PC-9 (cell line): ENCODE results near the gene RARB. TPM values are rescaled to one million over a fixed set of nuclear protein-coding genes. Genes with fewer than 3 reads are reported as not detected.

ENCODE experiments used
- BruUV-seq: library from RNA; stranded (reverse); fragments of 400-500 nt; replicated peaks from 2 replicates; lab custom pipeline; 2021; lab: Mats Ljungman, UMichigan
- CTCF ChIA-PET: fragments of 300-600 bp; sonication (Branson Sonifier 250); formaldehyde crosslinking; loops from one replicate; lab custom pipeline; 2022; ENCODE audit warnings: antibody characterized with exemption; lab: Charles Lee
- POLR2A ChIA-PET: fragments of 300-600 bp; sonication (Branson Sonifier 250); formaldehyde crosslinking; loops from one replicate; lab custom pipeline; 2022; ENCODE audit warnings: antibody characterized with exemption; ENCODE audit not compliant: unreplicated experiment; lab: Charles Lee
- DNase-seq, 2 experiments: peaks; one replicate each; pipeline versions ENCODE4 v3.0.0 to v3.0.0-alpha.2; 2015 to 2022; ENCODE audit warnings: mixed read lengths in 1 of 2
- H2AFZ ChIP-seq: fragments of 200-600 bp; sonication (generic); 2 replicates; pipeline ENCODE4 v1.8.1; 2017; ENCODE audit warnings: antibody characterized with exemption
- H3F3A ChIP-seq: fragments of 200-600 bp; sonication (generic); 2 replicates; pipeline ENCODE4 v1.8.1; 2017; ENCODE audit warnings: antibody characterized with exemption, mild to moderate bottlenecking, low read depth; ENCODE audit not compliant: insufficient read depth
- H3K27ac ChIP-seq: fragments of 200-600 bp; sonication (generic); 2 replicates; pipeline ENCODE4 v1.6.1; 2016; ENCODE audit warnings: mixed run types
- H3K27me3 ChIP-seq: fragments of 200-600 bp; sonication (generic); 2 replicates; pipeline ENCODE4 v1.6.1; 2016; ENCODE audit warnings: low read depth, mixed run types; ENCODE audit not compliant: insufficient read depth
- H3K36me3 ChIP-seq: fragments of 200-600 bp; sonication (generic); 2 replicates; pipeline ENCODE4 v1.6.1; 2016; ENCODE audit warnings: low read depth, mixed run types
- H3K4me1 ChIP-seq: fragments of 200-600 bp; sonication (generic); replicated peaks from 2 replicates; pipeline ENCODE4 v1.6.1; 2016; ENCODE audit warnings: mixed run types; ENCODE audit not compliant: insufficient read depth
- H3K4me2 ChIP-seq: fragments of 200-600 bp; sonication (generic); 2 replicates; pipeline ENCODE4 v1.6.1; 2017; ENCODE audit warnings: mixed run types
- H3K4me3 ChIP-seq: fragments of 200-600 bp; sonication (generic); 2 replicates; pipeline ENCODE4 v1.6.1; 2016; ENCODE audit warnings: mixed run types
- H3K79me2 ChIP-seq: fragments of 200-600 bp; sonication (generic); 2 replicates; pipeline ENCODE4 v1.6.1; 2017; ENCODE audit warnings: low read depth, mixed run types
- H3K9me2 ChIP-seq: fragments of 200-600 bp; sonication (generic); 2 replicates; pipeline ENCODE4 v1.8.1; 2017; ENCODE audit warnings: mild to moderate bottlenecking; ENCODE audit not compliant: insufficient read depth
- H3K9me3 ChIP-seq: fragments of 200-600 bp; sonication (generic); 2 replicates; pipeline ENCODE4 v1.8.1; 2016; ENCODE audit warnings: low read depth; ENCODE audit not compliant: insufficient read depth
- H4K20me1 ChIP-seq: fragments of 200-600 bp; sonication (generic); 2 replicates; pipeline ENCODE4 v1.8.1; 2017; ENCODE audit not compliant: insufficient read depth
- EZH2 ChIP-seq: fragments of 200-600 bp; sonication (generic); IDR thresholded peaks from 2 replicates; pipeline ENCODE4 v1.8.0; 2017; ENCODE audit warnings: antibody characterized with exemption, low read depth
- intact Hi-C: fragments of 100-400 bp; cut with micrococcal nuclease; formaldehyde crosslinking; loops from one replicate; pipeline ENCODE4 v1.10.0; 2022; ENCODE audit not compliant: unreplicated experiment
- total RNA-seq: library from RNA; stranded (reverse); gene quantifications from 2 replicates; pipeline ENCODE4 v1.2.3, GENCODE V29; 2021
- TF ChIP-seq, protein P1 (sequence below): fragments of 200-600 bp; sonication (generic); conservative IDR thresholded peaks from 2 replicates; pipeline ENCODE4 v1.6.1; 2017; ENCODE audit warnings: mixed run types, antibody characterized with exemption, mild to moderate bottlenecking, moderate library complexity

Gene RARB
- total RNA-seq, 1 experiment from 2014 or later: 1.0 TPM

DNA sequence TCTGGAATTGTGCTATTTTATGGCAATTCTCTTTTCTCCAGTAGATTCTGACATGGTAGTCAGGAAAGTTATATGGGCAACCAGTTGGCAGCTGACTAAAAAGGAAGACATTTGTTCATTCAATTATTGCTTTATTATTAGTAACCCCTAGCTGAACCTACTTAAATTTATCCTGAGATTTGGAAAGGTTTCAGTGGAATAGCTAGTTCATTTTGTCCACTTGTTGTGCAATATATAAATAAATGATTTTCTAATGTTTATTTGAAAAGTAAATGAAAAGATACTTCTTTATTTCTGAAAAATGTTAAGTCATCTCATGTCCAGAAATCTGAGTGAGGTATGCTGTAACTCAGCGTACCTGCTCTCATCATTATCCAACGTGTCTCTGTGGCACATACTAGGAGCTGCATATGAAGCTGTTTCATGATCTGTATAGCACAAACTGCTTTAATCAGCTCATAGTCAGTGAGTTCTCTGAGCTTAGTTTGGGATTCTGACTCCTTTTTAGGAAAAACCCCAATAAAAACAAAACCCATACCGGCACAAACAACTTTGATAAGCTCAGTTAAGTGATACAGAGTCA, 35.9 kb downstream of the RARB start:
- Histone ChIP-seq H3K9me2 (no peaks in the 10 kb centered on the region), H3K27me3 (no peaks in the 10 kb centered on the region), H3K36me3 (no peaks in the 10 kb centered on the region), H3K9me3 (no peaks in the 10 kb centered on the region; the same call in 1 of the 2 replicates), H3K4me1 (peaks cover 5% of the 10 kb centered on the region), H3K4me2 (no peak overlapping the region), H3K27ac (no peak overlapping the region), H2AFZ (no peak overlapping the region), H3K4me3 (no peak overlapping the region), H3K79me2 (no peaks in the 10 kb centered on the region), H4K20me1 (no peaks in the 10 kb centered on the region), H3F3A (peaks cover under 1% of the 10 kb centered on the region; the same call in 1 of the 2 replicates)
- POLR2A ChIA-PET: no interaction called here
- intact Hi-C loops: no loop called here
- BruUV-seq: no TSS peak
- CTCF ChIA-PET: no interaction called here
- no peak for DNase-seq
- TF ChIP-seq, protein P1, sequence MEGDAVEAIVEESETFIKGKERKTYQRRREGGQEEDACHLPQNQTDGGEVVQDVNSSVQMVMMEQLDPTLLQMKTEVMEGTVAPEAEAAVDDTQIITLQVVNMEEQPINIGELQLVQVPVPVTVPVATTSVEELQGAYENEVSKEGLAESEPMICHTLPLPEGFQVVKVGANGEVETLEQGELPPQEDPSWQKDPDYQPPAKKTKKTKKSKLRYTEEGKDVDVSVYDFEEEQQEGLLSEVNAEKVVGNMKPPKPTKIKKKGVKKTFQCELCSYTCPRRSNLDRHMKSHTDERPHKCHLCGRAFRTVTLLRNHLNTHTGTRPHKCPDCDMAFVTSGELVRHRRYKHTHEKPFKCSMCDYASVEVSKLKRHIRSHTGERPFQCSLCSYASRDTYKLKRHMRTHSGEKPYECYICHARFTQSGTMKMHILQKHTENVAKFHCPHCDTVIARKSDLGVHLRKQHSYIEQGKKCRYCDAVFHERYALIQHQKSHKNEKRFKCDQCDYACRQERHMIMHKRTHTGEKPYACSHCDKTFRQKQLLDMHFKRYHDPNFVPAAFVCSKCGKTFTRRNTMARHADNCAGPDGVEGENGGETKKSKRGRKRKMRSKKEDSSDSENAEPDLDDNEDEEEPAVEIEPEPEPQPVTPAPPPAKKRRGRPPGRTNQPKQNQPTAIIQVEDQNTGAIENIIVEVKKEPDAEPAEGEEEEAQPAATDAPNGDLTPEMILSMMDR: no peak
- TF ChIP-seq EZH2: no peak

DNA sequence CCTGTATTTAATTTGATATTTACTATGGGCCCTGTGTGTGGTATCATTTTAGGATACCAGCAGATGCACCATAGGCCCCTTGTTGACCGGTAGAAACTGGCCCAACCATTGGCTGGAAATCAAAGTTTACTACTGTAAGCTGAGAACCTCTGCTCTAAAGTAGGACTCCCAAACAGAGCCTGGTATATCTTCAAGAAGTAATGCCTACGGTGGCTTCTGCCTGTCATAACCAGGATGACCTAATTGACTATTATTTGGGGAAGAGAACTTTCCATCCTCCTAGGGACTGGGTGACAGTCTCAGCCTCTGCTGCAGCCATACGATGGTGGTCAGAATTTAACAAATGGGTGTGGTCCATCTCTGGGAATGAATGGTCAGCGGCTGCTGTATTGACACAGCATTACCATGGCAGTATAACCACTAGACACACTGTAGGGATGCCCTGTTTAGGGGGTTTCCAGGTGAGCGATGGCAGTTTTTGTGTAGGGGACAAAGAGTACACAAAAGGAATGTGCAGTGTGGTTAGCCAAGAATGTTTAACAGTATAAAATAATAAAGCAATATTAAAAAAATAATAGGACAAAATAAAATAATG, 37.3 kb downstream of the RARB start:
- POLR2A ChIA-PET: no interaction called here

DNA sequence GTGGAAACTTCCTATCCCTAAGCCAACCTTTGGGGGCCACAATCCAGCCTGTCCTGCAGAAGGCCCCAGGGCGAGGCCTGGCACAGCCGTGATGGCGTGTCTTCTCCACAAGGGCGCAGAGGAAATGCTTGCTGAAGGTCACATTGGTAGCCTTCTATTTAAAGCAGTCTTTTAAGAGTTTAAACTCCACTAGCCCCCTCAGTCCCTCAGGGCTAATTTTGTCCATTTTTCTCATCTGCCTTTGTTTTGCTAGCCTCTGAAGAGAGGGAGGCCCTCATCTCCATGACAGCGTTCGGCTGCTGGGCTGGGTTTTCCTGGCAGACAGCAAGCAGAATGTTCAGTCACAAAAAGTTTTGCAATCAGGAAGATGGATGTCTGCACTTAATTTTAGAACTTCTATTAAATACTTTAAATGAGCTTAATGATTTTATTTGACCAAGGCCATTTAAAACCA, 40.8 kb downstream of the RARB start:
- Histone ChIP-seq H3K79me2 (no peaks in the 10 kb centered on the region), H3K9me3 (no peaks in the 10 kb centered on the region), H3K4me3 (no peak overlapping the region), H3F3A (no peaks in the 10 kb centered on the region), H3K9me2 (no peaks in the 10 kb centered on the region), H2AFZ (no peak overlapping the region), H3K4me2 (no peak overlapping the region), H3K27me3 (no peaks in the 10 kb centered on the region), H4K20me1 (no peaks in the 10 kb centered on the region), H3K4me1 (no peaks in the 10 kb centered on the region), H3K27ac (no peak overlapping the region), H3K36me3 (no peaks in the 10 kb centered on the region)
- ChIA-PET CTCF (interaction anchor here (0.6 kb wide), 1 partner anchor 20 kb away, joined by 7 read pairs; no protein-coding TSS in a partner anchor), POLR2A (no interaction called here)
- DNase-seq: no peak
- BruUV-seq: no TSS peak
- intact Hi-C loops: no loop called here
- no peak for TF ChIP-seq EZH2
- TF ChIP-seq, protein P1: no peak

More for the DNA sequence above, 37.3 kb downstream of the RARB start:
- no peaks in the 10 kb centered on the region for H3K9me3 ChIP-seq
- CTCF ChIA-PET: no interaction called here
- no peaks in the 10 kb centered on the region for H3K27me3 ChIP-seq
- TF ChIP-seq, protein P1: no peak
- TF ChIP-seq EZH2: no peak
- H3K4me3 ChIP-seq: no peak overlapping the region
- no peaks in the 10 kb centered on the region for H3K4me1 ChIP-seq
- BruUV-seq: no TSS peak
- H2AFZ ChIP-seq: no peak overlapping the region
- H3K4me2 ChIP-seq: no peak overlapping the region
- no peaks in the 10 kb centered on the region for H3K79me2 ChIP-seq
- H3K9me2 ChIP-seq: no peaks in the 10 kb centered on the region
- no peak overlapping the region for H3K27ac ChIP-seq
- H3F3A ChIP-seq: no peaks in the 10 kb centered on the region
- DNase-seq: no peak
- H3K36me3 ChIP-seq: no peaks in the 10 kb centered on the region
- intact Hi-C loops: no loop called here
- no peaks in the 10 kb centered on the region for H4K20me1 ChIP-seq
